NB4 (cell line): ENCODE results near the gene PTPN1.

Source experiments
- CTCF ChIP-seq: IDR thresholded peaks from one replicate; pipeline ENCODE4 v1.5.1; 2012; ENCODE audit warnings: low read depth, low read length
- POLR2A ChIP-seq: IDR thresholded peaks from 2 replicates; pipeline ENCODE4 v1.6.1; 2011; ENCODE audit warnings: mild to moderate bottlenecking; ENCODE audit not compliant: insufficient read length; ENCODE audit errors: extremely low read depth

GRCh38 chr20:50499938-50500337 lies 10.2 kb upstream of the PTPN1 start:
- no peak for TF ChIP-seq CTCF
- TF ChIP-seq POLR2A: no peak
